K562 (cell line): Measurements from ENCODE around the gene CHRDL2. TPM values are rescaled to one million over a fixed set of nuclear protein-coding genes. Genes with fewer than 3 reads are reported as not detected.
A peak's percentile ranks its signal among the peaks of the same experiment; 100 is the strongest.

Experiments
- ADNP ChIP-seq: fragments of 200-800 bp; sonication (Bioruptor generic); IDR thresholded peaks from 2 replicates; pipeline ENCODE4 v1.6.1; 2016; ENCODE audit warnings: missing genetic modification characterization, missing compliant biosample characterization
- ASH1L ChIP-seq: fragments of 450-650 bp; IDR thresholded peaks from 2 replicates; pipeline ENCODE4 v1.6.1; 2018; ENCODE audit warnings: borderline replicate concordance, mild to moderate bottlenecking, low read depth; ENCODE audit not compliant: partially characterized antibody
- CBX5 ChIP-seq: IDR thresholded peaks from 2 replicates; pipeline ENCODE4 v1.6.1; 2014; ENCODE audit warnings: low read depth, borderline replicate concordance
- CREB1 ChIP-seq, 2 experiments: sonication (generic) in 1 of 2; formaldehyde crosslinking in 1 of 2; IDR thresholded peaks; 2 replicates each; pipeline versions ENCODE4 v1.6.1 to v1.8.0; 2012 to 2022; ENCODE audit warnings: inconsistent platforms in 1 of 2, mild to moderate bottlenecking in 1 of 2, missing genetic modification reagents in 1 of 2, moderate library complexity in 1 of 2
- CTBP1 ChIP-seq: fragments of 450-650 bp; IDR thresholded peaks from 2 replicates; pipeline ENCODE4 v1.6.1; 2016; ENCODE audit warnings: borderline replicate concordance
- DMBX1 ChIP-seq: fragments of 250-450 bp; sonication (Bioruptor Pico); IDR thresholded peaks from 2 replicates; pipeline ENCODE4 v1.8.0; 2022; ENCODE audit warnings: inconsistent platforms, mild to moderate bottlenecking, moderate library complexity, borderline replicate concordance
- HDAC8 ChIP-seq: fragments of 450-650 bp; IDR thresholded peaks from 2 replicates; pipeline ENCODE4 v1.6.1; 2016; ENCODE audit warnings: mild to moderate bottlenecking, missing genetic modification characterization, moderate library complexity, missing compliant biosample characterization
- HIVEP1 ChIP-seq: fragments of 250-450 bp; sonication (Bioruptor Pico); IDR thresholded peaks from 2 replicates; pipeline ENCODE4 v1.4.0; 2020; ENCODE audit warnings: mild to moderate bottlenecking
- KLF6 ChIP-seq: fragments of 250-450 bp; sonication (Bioruptor Pico); IDR thresholded peaks from 2 replicates; pipeline ENCODE4 v1.4.0; 2020; ENCODE audit warnings: mild to moderate bottlenecking, moderate library complexity, borderline replicate concordance
- L3MBTL2 ChIP-seq: fragments of 450-650 bp; IDR thresholded peaks from 2 replicates; pipeline ENCODE4 v1.6.1; 2016; ENCODE audit warnings: mild to moderate bottlenecking, moderate library complexity
- MITF ChIP-seq: IDR thresholded peaks from 2 replicates; pipeline ENCODE4 v1.6.1; 2014; ENCODE audit warnings: antibody characterized with exemption
- NBN ChIP-seq: fragments of 450-650 bp; IDR thresholded peaks from 2 replicates; pipeline ENCODE4 v1.6.1; 2016; ENCODE audit warnings: low read depth, mild to moderate bottlenecking
- NFRKB ChIP-seq: fragments of 450-650 bp; IDR thresholded peaks from 2 replicates; pipeline ENCODE4 v1.6.1; 2016; ENCODE audit warnings: low read depth
- PYGO2 ChIP-seq: fragments of 450-650 bp; IDR thresholded peaks from 2 replicates; pipeline ENCODE4 v1.6.1; 2016; ENCODE audit warnings: mild to moderate bottlenecking, missing genetic modification characterization, moderate library complexity, missing compliant biosample characterization
- RREB1 ChIP-seq: fragments of 250-450 bp; sonication (Bioruptor Pico); IDR thresholded peaks from 2 replicates; pipeline ENCODE4 v1.4.0; 2020
- SMC3 ChIP-seq: conservative IDR thresholded peaks from 2 replicates; pipeline ENCODE4 v1.6.1; 2011; ENCODE audit warnings: low read depth, low read length, improper control_type of control experiment; ENCODE audit not compliant: insufficient read depth
- SRF ChIP-seq, 2 experiments: fragments of 250-450, 450-650 bp in 1 of 2; sonication (Bioruptor Pico) in 1 of 2; sonication (generic) in 1 of 2; formaldehyde crosslinking; IDR thresholded peaks; 2 replicates each; pipeline versions ENCODE4 v1.5.0 to v1.5.1; 2020 to 2022; ENCODE audit warnings: mild to moderate bottlenecking in 1 of 2, missing genetic modification reagents in 1 of 2
- STAG1 ChIP-seq: sonication (generic); formaldehyde crosslinking; IDR thresholded peaks from 2 replicates; pipeline ENCODE4 v1.5.0; 2020; ENCODE audit warnings: missing genetic modification reagents, borderline replicate concordance
- ZNF146 ChIP-seq: IDR thresholded peaks from one replicate; pipeline ENCODE4 v1.6.1; 2018; ENCODE audit warnings: missing compliant biosample characterization; ENCODE audit not compliant: unreplicated experiment
- ZNF77 ChIP-seq: fragments of 250-450 bp; sonication (Bioruptor Pico); IDR thresholded peaks from 2 replicates; pipeline ENCODE4 v1.5.0; 2020
- polyA plus RNA-seq, 8 experiments: library from polyadenylated mRNA; depleted of rRNA in 4 of 8; stranded (reverse) in 5 of 8; unstranded in 3 of 8; fragments of >200 nt; fragmentation: Nextera tagmentation in 2 of 8; fragmentation: Illumina TruSeq in 1 of 8; extraction: Ambion mirVana in 2 of 8; extraction: Trizol in 1 of 8; gene quantifications; 2 replicates each; pipeline versions ENCODE4 v1.2.1 to v1.2.3, GENCODE V29; 2011 to 2014; ENCODE audit warnings: inconsistent platforms in 1 of 8, missing spikeins in 1 of 8
- total RNA-seq, 7 experiments: library from RNA; depleted of rRNA in 6 of 7; stranded (reverse); fragments of >200 nt in 6 of 7; fragmentation: Illumina TruSeq in 2 of 7; extraction: Trizol in 2 of 7; gene quantifications; 2 replicates each; pipeline versions ENCODE4 v1.2.1 to v1.2.3, GENCODE V29; 2011 to 2021; ENCODE audit warnings: low replicate concordance in 1 of 7
- TF ChIP-seq, protein P1 (sequence below), 2 experiments: fragments of 450-650 bp in 1 of 2; sonication (generic) in 1 of 2; formaldehyde crosslinking in 1 of 2; IDR thresholded peaks in 1 of 2; conservative IDR thresholded peaks in 1 of 2; 2 replicates each; pipeline versions ENCODE4 v1.6.1 to v1.8.1; 2016 to 2023; ENCODE audit warnings: mild to moderate bottlenecking in 2 of 2, moderate library complexity in 2 of 2, inconsistent platforms in 1 of 2, missing genetic modification reagents in 1 of 2

The CHRDL2 gene
- total and polyA plus RNA-seq, 9 of the 15 experiments (the other 6 are each of a cell fraction or from before 2014, with no cell fraction given): not detected

DNA sequence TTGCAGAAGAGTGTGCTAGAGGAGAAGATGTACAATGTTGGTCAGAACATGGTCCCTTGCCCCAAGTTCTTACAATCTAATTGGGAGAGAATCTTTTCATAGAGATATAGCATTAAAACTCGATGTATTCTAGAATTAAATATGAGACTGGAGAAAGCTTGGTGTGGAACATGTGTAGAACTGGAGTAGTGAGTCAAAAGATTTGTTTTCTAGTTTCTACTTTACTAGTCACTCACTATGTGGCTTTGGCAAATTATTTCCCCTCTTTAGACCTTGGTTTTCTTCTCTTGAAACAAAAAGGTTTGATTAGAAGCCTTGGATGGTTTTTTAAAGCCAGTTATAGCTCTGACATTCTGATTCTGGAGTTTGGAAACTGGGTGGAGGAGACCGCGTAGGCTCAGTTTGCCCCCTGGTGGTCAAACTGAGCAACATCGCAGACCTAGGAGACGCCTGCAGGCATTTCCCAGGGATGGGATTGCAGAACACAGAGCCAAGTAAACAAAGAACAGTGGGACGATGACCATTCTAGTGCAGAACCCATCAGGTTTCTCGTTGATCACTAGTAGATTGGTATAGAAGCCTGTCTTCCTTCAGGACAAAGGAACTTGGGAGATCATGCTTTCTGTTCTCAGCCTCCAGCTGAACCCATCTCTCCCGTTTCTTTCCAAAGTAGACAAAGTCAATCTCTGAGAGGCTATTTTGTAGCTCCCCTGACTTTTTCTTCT, 8.5 kb upstream of the CHRDL2 start (continued):
- TF ChIP-seq, protein P1, sequence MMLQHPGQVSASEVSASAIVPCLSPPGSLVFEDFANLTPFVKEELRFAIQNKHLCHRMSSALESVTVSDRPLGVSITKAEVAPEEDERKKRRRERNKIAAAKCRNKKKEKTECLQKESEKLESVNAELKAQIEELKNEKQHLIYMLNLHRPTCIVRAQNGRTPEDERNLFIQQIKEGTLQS (IDR thresholded peaks at IDR 0.05): no peak
- TF ChIP-seq, protein P1 (CRISPR knock-in tag; conservative IDR thresholded peaks at IDR 0.05): no peak
- TF ChIP-seq NFRKB (no peak), PYGO2 (tag) (no peak), STAG1 (CRISPR knock-in tag) (peak; percentile 16; the same call in 1 of the 2 replicates), CBX5 (no peak), ZNF146 (CRISPR knock-in tag) (no peak), NBN (no peak), HIVEP1 (CRISPR knock-in tag) (no peak), MITF (no peak), CTBP1 (no peak), ZNF77 (CRISPR knock-in tag) (no peak), RREB1 (CRISPR knock-in tag) (no peak), KLF6 (CRISPR knock-in tag) (no peak), CREB1 (IDR thresholded peaks at IDR 0.05) (no peak), CREB1 (CRISPR knock-in tag; IDR thresholded peaks at IDR 0.05) (peak; percentile 22; the same call in 1 of the 2 replicates), SRF (CRISPR knock-in tag; IDR thresholded peaks at IDR 0.05) (no peak), SMC3 (peak; percentile 64), HDAC8 (tag) (no peak), ADNP (tag) (no peak), DMBX1 (no peak), L3MBTL2 (no peak), ASH1L (no peak)
